ENCODE results near the gene PLEKHM3. TPM values are rescaled to one million over a fixed set of nuclear protein-coding genes. Genes with fewer than 3 reads are reported as not detected.
A peak's percentile ranks its signal among the peaks of the same experiment; 100 is the strongest.

The PLEKHM3 gene
- total and polyA plus RNA-seq, 2 of the 13 experiments (the other 11 are each of a cell fraction or from before 2014, with no cell fraction given): 4.5 to 4.7 TPM

- TF ChIP-seq ZHX1 (CRISPR knock-in tag; IDR thresholded peaks at IDR 0.05; ENCODE audit: low read depth): 0 out of 2 replicates have a peak, but pooled peaks have one; percentile 53
- no peak for TF ChIP-seq TERF1 (CRISPR knock-in tag; IDR thresholded peaks at IDR 0.05)
- TF ChIP-seq TOE1 (CRISPR knock-in tag; IDR thresholded peaks at IDR 0.05): no peak
- peak; percentile 61; the same call in 1 of the 2 replicates for TF ChIP-seq ZNF12 (CRISPR knock-in tag; IDR thresholded peaks at IDR 0.05)
- TF ChIP-seq CCDC6 (CRISPR knock-in tag; IDR thresholded peaks at IDR 0.05): no peak
- TF ChIP-seq MLLT10 (CRISPR knock-in tag; IDR thresholded peaks at IDR 0.05): no peak
- no peak for TF ChIP-seq ZNF704 (CRISPR knock-in tag; IDR thresholded peaks at IDR 0.05; ENCODE audit: borderline replicate concordance)
- no peak for TF ChIP-seq DDIT3 (CRISPR knock-in tag; IDR thresholded peaks at IDR 0.05)
- TF ChIP-seq HINFP (CRISPR knock-in tag; IDR thresholded peaks at IDR 0.05; ENCODE audit: low read depth): no peak
- no peak for TF ChIP-seq XBP1 (CRISPR knock-in tag; IDR thresholded peaks at IDR 0.05)
- TF ChIP-seq SP2 (CRISPR knock-in tag; IDR thresholded peaks at IDR 0.05): no peak
- 0 out of 2 replicates have a peak, but pooled peaks have one; percentile 6 for TF ChIP-seq ZNF670 (CRISPR knock-in tag; IDR thresholded peaks at IDR 0.05; ENCODE audit: borderline replicate concordance)
- 0 out of 2 replicates have a peak, but pooled peaks have one; percentile 28 for TF ChIP-seq BORCS8-MEF2B (CRISPR knock-in tag; IDR thresholded peaks at IDR 0.05)
- no peak for TF ChIP-seq HOXA7 (CRISPR knock-in tag; IDR thresholded peaks at IDR 0.05)
- TF ChIP-seq CREM (IDR thresholded peaks at IDR 0.05): peak; percentile 43; the same call in 1 of the 2 replicates
- TF ChIP-seq CREM (CRISPR knock-in tag; IDR thresholded peaks at IDR 0.05): no peak
- TF ChIP-seq ZNF431 (CRISPR knock-in tag; IDR thresholded peaks at IDR 0.05; ENCODE audit: borderline replicate concordance, low read depth): no peak
- no peak for TF ChIP-seq ISX (CRISPR knock-in tag; conservative IDR thresholded peaks at IDR 0.05)
- no peak for TF ChIP-seq MXD3 (CRISPR knock-in tag; IDR thresholded peaks at IDR 0.05)
These were observed 242.9 kb downstream of the PLEKHM3 start (continued) for GRCh38 chr2:207782238-207783030.

Data from HepG2 (cell line).